NCI-H1930 (cell line): ENCODE data around the gene SSR2.
"Not testable (repeated sequence)": the region's sequence is repeated elsewhere in the genome, so short reads cannot be mapped to it uniquely, and the experiment has no call there.

ENCODE experiments used
- DNase-seq, 2 experiments: peaks; one replicate each; lab custom pipeline; 2025; lab: John Stamatoyannopoulos, UW

Gene SSR2

GRCh38 chr1:156048663-156049258 is 28.0 kb upstream of the SSR2 start:
- DNase-seq: no peak

- DNase-seq: no peak
Observed at GRCh38 chr1:156045076-156045475, 24.3 kb upstream of the SSR2 start.

- DNase-seq: no peak
Observed at GRCh38 chr1:156042828-156043227, 22.1 kb upstream of the SSR2 start.

DNA sequence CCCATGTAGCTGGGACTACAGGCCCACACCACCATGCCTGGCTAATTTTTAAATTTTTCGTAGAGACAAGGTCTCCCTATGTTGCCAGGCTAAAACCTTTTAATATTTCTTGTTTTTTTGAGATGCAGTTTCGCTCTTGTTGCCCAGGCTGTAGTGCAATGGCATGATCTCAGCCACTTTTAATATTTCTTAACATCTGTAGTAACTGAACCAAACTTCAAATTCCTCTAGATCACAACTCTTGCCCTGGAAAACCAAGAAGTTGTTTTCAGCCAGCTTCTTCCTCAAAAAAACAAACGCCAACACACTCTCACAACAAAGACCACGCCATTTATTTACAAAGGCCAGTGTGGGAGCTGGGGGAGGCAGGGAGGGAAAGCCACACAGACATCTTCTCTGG is 14.2 kb upstream of the SSR2 start:
- DNase-seq: not testable (repeated sequence)

DNA sequence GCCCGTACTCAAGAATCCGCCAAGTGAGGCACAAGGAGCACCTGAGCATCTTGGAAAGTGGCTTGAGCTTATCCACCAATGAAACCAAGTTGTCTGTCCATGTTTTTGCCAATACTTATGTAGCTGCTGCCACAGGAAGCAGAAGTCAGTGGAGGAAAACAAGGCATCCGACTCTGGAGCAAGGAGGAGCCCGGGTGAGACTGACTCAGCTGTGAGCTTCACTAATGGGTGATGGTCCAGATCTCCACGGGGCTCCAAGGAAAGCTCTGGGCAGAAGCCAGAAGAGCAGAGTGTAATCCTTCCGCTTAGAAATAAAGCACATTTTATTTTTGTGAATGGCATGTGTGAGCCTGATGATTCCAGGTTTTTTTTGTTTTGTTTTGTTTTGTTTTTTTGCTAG is 12.3 kb upstream of the SSR2 start:
- DNase-seq: no peak

DNA sequence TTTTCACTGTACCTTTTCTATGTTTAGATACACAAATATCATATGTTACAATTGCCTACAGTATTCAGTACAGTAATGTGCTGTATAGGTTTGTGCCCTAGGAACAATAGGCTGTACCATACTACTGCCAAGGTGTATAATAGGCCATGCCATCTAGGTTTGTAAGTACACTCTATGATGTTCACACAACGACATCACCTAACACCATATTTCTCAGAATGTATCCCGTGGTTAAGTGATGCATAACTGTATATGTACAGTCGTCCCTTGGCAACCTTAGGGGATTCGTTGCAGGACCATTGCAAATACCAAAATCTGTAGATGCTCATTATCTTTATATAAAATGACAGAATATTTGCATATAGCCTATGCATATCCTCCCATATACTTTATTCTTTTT is 5.8 kb upstream of the SSR2 start:
- DNase-seq: no peak

DNA sequence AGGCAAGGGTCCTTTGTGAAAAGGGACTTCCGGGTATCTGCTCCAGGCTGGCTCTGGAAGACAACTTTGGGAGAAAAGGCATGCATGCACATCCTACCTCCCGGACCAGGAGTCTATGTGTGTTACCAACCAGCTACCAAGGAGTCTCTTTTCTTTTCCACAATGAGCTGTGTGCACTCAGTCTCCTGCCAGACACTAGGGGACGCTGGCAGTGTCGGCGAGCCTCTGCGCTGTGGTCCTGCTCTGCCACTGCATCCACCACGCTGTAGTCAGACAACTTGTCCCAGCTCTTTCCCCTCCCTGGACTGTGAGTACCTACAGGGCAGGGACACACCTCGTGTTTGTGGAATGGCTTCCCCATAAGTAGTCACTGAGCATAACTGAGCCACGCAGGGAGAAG is 5.1 kb upstream of the SSR2 start:
- DNase-seq: peak; percentile 42 to 48

DNA sequence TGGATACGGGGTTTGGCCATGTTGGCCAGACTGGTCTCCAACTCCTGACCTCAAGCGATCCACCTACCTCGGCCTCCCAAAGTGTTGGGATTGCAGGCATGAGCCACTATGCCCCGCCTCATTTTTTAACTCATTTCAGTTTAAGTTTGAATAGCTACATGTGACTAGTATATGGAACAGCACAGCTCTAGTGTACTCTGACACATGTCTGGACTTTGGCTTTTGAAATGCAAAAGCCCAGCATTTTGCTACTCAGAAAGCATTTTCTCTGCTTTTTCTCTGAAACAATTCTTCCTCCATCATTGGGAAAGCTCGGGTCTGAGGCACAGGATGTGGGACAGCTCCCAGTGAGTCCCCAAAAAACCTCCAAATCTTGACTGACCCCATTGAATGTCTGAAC is 4.0 kb upstream of the SSR2 start:
- DNase-seq: no peak

DNA sequence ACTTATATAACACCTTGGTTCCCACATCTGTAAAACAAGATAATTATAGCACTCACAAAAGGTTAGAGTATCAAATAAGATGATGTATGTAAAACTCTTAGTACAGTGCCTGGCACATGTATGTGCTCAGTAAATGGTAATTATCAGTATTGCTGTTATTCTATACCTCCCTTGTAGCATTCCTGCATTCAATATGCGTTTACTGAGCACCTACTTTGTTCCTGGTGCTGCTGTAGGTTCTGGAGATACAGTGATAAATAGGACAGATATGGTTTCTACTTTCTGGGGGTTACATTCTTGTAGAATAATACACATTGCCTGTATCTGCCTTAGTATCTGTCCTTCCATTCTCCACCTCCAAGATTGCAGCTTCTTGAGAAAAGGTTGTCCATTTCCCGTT is 1.2 kb upstream of the SSR2 start:
- DNase-seq: no peak

DNA sequence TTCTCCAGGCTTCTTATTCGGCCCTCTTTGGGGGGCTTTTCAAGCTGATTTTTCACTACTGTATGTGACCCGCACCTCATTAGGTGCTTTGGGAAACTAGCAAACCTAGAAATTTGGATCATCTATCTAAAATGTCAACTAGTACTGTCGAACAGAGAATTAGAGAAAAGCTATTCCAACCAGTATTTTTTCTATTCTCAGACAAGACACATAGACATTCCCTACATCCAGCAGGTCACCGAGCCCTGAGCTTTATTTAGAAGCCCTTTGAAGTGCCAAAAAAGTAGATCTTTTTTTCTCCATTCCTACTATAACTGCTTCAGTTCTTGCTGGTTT is 310 bp upstream of the SSR2 start:
- DNase-seq: no peak

DNA sequence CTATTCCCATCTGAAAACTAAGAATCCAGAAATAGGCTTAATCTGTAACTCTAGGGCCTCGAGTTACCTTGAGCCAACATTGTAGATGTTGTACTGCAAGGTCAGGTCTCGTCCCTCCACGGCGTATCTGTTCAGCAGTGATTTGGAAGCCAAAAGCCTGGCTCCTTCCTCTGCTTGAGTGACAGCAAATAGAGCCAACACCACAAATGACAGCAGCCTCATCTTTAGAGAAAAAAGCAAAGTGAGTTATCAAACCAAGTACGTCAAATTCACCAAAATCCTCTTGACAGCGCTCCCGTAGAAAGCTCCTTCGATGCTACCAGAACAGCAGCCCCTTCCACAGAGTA is 832 bp downstream of the SSR2 start:
- DNase-seq: no peak

- DNase-seq: no peak
Observed at GRCh38 chr1:156014829-156015228, 5.9 kb downstream of the SSR2 start.

DNA sequence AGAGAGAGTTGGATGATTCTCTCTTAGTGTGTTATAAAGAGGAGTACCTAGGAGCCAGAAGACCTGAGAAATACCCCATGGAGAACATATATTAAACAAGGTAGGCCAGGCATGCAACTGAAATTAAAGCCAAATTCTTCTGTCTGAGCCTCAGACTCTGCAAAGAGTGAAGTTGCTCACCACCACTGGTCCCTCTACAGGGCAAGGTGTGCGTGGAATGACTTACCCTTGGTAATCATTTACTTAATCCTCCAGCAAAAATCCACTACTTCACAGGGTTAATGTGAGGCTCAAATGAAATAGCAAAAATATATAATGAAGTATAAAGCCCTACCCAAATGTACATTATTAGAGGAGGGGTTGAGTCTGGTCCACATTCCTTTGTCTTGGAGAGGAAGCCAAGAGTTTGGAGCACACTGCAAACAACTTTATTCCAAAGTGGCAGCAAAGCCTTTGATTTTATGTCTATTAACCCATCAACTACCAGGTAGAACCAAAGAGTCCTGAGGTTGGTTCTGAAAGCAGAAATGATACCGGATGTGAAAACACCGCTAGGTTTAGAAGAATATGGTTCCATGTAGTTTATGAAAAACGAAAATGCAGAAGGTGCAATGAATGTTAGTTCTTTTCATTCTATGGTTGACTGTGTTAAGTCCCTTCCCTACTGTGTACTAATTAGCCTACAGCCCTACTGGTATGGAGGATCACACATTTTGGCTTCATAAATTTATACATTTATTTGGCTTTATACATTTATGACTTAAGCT is 8.5 kb downstream of the SSR2 start:
- DNase-seq: no peak

GRCh38 chr1:156009404-156009803 is 11.3 kb downstream of the SSR2 start:
- DNase-seq: no peak

GRCh38 chr1:156006666-156007376 is 13.9 kb downstream of the SSR2 start:
- DNase-seq: no peak

GRCh38 chr1:156004843-156005584 is 15.7 kb downstream of the SSR2 start:
- no peak for DNase-seq

GRCh38 chr1:156003923-156004188 is 16.9 kb downstream of the SSR2 start:
- no peak for DNase-seq

GRCh38 chr1:156002188-156002911 is 18.4 kb downstream of the SSR2 start:
- no peak for DNase-seq

DNA sequence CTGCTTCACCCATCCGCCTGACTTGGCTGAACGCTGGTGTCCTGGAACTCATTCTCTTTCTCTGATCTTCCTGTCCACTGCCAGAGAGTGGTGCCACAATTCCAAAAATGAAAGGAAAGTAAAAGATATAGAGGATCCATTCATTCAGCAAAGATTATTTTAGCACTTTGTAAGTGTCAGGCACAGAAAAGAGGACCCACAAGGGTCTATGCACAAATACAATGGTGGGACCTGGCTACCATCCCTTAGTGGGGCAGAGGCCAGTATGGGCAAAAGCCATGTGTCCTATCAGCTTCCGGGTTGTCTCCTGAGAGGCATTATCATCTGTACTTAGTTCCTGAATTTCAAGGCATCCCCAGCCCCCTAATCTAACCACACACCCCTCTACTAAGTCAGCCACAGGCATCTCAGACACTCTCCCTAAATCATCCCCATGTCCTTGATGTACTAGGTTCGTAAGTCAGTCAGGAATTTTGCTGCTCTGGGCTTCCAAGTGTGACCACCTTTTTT is 19.0 kb downstream of the SSR2 start:
- no peak for DNase-seq

GRCh38 chr1:156001021-156001661 is 19.6 kb downstream of the SSR2 start:
- DNase-seq: no peak

DNA sequence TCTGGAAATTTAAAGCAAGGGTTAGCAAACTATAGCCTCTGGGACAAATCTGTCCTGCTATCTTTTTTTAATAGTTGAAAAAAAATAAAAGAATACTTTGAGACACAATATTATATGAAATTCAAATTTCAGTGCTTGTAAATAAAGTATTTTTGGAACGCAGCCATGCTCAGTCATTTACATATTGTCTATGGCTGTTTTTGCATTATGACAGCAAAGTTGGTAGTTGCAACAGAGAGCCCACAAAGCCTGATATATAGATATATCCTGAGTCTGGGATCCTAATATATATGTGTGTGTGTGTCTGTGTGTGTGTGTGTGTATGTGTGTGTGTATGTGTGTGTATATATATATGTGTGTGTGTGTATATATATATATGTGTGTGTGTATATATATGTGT is 20.8 kb downstream of the SSR2 start:
- DNase-seq: no peak

GRCh38 chr1:155996166-155996565 is 24.6 kb downstream of the SSR2 start:
- DNase-seq: no peak
